Gastroesophageal sphincter (tissue), 4 donors: Measurements from ENCODE around the gene LARGE1. TPM values are rescaled to one million over a fixed set of nuclear protein-coding genes. Genes with fewer than 3 reads are reported as not detected.

ENCODE experiments used
- ATAC-seq: fragments of 150-250 bp; one replicate; pipeline ENCODE4 v1.9.1; 2016; ENCODE audit warnings: mild to moderate bottlenecking, moderate library complexity
- H3K27ac ChIP-seq, 4 donors: fragments of 200-600 bp; sonication (generic) in 3 of 4; 1 replicate in 3 of 4; 2 replicates in 1 of 4; pipeline ENCODE4 v1.5.1; 2016 to 2019
- H3K27me3 ChIP-seq: fragments of 200-600 bp; sonication (generic); one replicate; pipeline ENCODE4 v1.5.1; 2019
- H3K36me3 ChIP-seq, 2 donors: fragments of 200-600 bp; sonication (generic); one replicate each; pipeline ENCODE4 v1.5.1; 2019; ENCODE audit warnings: control low read depth in 1 of 2
- H3K4me1 ChIP-seq, 3 donors: fragments of 200-600 bp; sonication (generic); 1 replicate in 2 of 3; 2 replicates in 1 of 3; pipeline ENCODE4 v1.5.1; 2016 to 2019; ENCODE audit warnings: control low read depth in 2 of 3
- H3K4me3 ChIP-seq, 2 donors: fragments of 200-600 bp; sonication (generic); one replicate each; pipeline ENCODE4 v1.5.1; 2019; ENCODE audit warnings: mild to moderate bottlenecking in 1 of 2, moderate library complexity in 1 of 2
- H3K9me3 ChIP-seq, 3 donors: fragments of 200-600 bp; sonication (generic); one replicate each; pipeline ENCODE4 v1.5.1; 2017 to 2019; ENCODE audit warnings: control low read depth in 2 of 3
- CTCF ChIP-seq, 4 experiments: fragments of 200-600 bp in 2 of 4; fragments of 450-650 bp in 2 of 4; sonication (generic) in 1 of 4; IDR thresholded peaks; one replicate each; pipeline ENCODE4 v1.5.1; 2017 to 2019; ENCODE audit warnings: antibody characterized with exemption in 4 of 4, mild to moderate bottlenecking in 2 of 4, moderate library complexity in 2 of 4
- EP300 ChIP-seq: sonication (generic); formaldehyde crosslinking; IDR thresholded peaks from one replicate; pipeline ENCODE4 v1.6.1; 2017; ENCODE audit warnings: antibody characterized with exemption, mild to moderate bottlenecking
- POLR2A ChIP-seq, 2 donors: fragments of 450-650 bp; IDR thresholded peaks; one replicate each; pipeline ENCODE4 v1.6.1; 2017; ENCODE audit warnings: antibody characterized with exemption in 2 of 2, mild to moderate bottlenecking in 2 of 2, moderate library complexity in 1 of 2
- POLR2AphosphoS5 ChIP-seq: sonication (generic); formaldehyde crosslinking; IDR thresholded peaks from one replicate; pipeline ENCODE4 v1.6.1; 2017; ENCODE audit warnings: antibody characterized with exemption
- WGBS, 2 donors: methylation state at CpG; one replicate each; pipeline ENCODE4 v1.1.5; 2018; ENCODE audit warnings: low coverage in 1 of 2; 5-methylcytosine and 5-hydroxymethylcytosine counted together
- total RNA-seq, 4 donors: library from RNA; depleted of rRNA; stranded (reverse); fragments of >200 nt; gene quantifications; one replicate each; pipeline ENCODE4 v1.1.0, GENCODE V29; 2016

The LARGE1 gene
- total RNA-seq, 4 donors from 2014 or later, result 23.0 to 67.8 (median 48.0) TPM

GRCh38 chr22:33271390-33272161 is 648.7 kb downstream of the LARGE1 start:
- no peak overlapping the region for H3K27ac ChIP-seq

DNA sequence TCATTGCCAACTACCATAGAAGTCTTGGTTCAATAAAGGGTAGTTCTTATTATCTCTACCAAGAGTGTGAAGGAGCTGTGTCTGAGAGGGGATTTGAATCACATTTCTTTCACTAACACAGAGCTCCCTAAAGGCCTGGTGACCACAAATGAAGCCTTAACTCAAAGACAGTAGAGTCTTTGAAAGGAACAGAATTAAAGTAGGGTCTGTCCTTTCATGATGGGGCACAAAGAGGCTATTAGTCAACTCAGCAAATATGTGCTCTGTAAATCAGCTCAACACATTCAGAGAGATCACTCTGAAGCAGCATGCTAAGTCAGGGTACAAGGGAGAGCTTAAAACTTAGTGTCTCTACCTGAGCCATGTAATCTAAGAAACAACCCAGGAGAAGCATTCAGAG is 649.7 kb downstream of the LARGE1 start:
- Histone ChIP-seq H3K4me1 (peaks cover 0 to 12% (median 0%) of the 10 kb centered on the region in 3 donors), H3K4me3 (no peak overlapping the region), H3K36me3 (peaks cover 0 to 23% of the 10 kb centered on the region in 2 donors), H3K9me3 (no peaks in the 10 kb centered on the region), H3K27ac (no peak overlapping the region), H3K27me3 (no peaks in the 10 kb centered on the region)
- ATAC-seq, result no peak
- TF ChIP-seq POLR2AphosphoS5 (no peak), POLR2A (IDR thresholded peaks at IDR 0.05) (no peak)

More at GRCh38 chr22:33271390-33272161, 648.7 kb downstream of the LARGE1 start:
- H3K9me3 ChIP-seq, result no peaks in the 10 kb centered on the region
- no peak for ATAC-seq
- 58 to 81% methylated on average over 3 to 5 of the region's 6 CpGs for whole genome bisulfite sequencing, 2 donors
- H3K27me3 ChIP-seq, result no peaks in the 10 kb centered on the region
- H3K4me3 ChIP-seq, result no peak overlapping the region
- TF ChIP-seq EP300 (no peak), POLR2AphosphoS5 (no peak), POLR2A (IDR thresholded peaks at IDR 0.05) (no peak), CTCF (IDR thresholded peaks at IDR 0.05) (no peak)
- H3K36me3 ChIP-seq, result peaks cover 0 to 27% of the 10 kb centered on the region in 2 donors
- peaks cover 0 to 12% (median 0%) of the 10 kb centered on the region in 3 donors for H3K4me1 ChIP-seq

DNA sequence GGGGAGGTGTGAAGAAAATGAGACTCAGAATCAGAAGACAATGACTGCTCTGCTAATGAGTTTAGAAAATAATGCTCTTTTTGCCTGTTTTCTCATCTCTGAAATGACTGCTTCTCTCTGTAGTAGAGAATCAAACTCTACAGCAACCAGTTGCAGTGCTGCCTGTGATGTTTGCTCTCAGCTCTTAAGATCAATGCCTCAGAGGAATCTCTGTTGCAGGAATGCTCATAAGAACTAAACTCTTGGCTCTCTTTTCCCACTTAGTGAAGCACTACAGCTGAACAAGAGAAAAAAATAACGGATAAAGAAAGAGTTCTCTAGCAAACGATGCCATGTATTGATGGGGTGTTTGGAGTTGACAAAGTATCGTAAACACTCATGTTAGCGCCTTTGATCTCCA is 658.6 kb downstream of the LARGE1 start:
- Histone ChIP-seq H3K36me3 (no peaks in the 10 kb centered on the region), H3K9me3 (no peaks in the 10 kb centered on the region), H3K4me3 (no peak overlapping the region), H3K27ac (no peak overlapping the region), H3K4me1 (no peaks in the 10 kb centered on the region), H3K27me3 (peaks cover 39% of the 10 kb centered on the region)
- 51 to 62% methylated on average over 4 of the region's 4 CpGs for WGBS, 2 donors
- TF ChIP-seq POLR2AphosphoS5 (no peak), CTCF (IDR thresholded peaks at IDR 0.05) (no peak), EP300 (no peak), POLR2A (IDR thresholded peaks at IDR 0.05) (no peak)
- ATAC-seq, result no peak

DNA sequence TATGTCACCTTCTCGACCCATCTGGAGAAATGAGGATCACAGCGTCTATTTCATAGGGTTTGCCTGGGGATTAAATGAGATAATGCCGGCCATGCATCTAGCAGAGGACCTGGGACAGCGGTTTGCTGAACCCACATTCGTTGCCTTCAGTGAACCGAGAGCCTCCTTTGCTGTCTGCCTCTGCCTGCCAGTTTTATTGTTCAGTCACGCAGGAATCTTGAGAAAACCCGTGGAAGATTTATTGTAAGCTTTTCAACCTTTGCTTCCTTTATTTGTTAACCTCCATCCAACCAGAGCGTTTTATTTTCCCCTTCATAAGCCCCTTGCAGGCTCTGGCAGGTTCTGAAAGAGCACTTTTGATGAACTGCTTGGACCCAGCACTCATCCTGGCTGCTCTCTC is 659.8 kb downstream of the LARGE1 start:
- H3K4me3 ChIP-seq, result no peak overlapping the region
- no peaks in the 10 kb centered on the region for H3K4me1 ChIP-seq
- H3K9me3 ChIP-seq, result no peaks in the 10 kb centered on the region
- peaks cover 39% of the 10 kb centered on the region for H3K27me3 ChIP-seq
- TF ChIP-seq EP300 (no peak), POLR2A (IDR thresholded peaks at IDR 0.05) (no peak), POLR2AphosphoS5 (no peak), CTCF (IDR thresholded peaks at IDR 0.05) (no peak)
- no peaks in the 10 kb centered on the region for H3K36me3 ChIP-seq
- WGBS, 2 donors, result 63 to 65% methylated on average over 8 to 9 of the region's 9 CpGs
- no peak overlapping the region for H3K27ac ChIP-seq
- ATAC-seq, result no peak

- TF ChIP-seq EP300, result no peak
- no peak for TF ChIP-seq CTCF (IDR thresholded peaks at IDR 0.05)
- TF ChIP-seq POLR2A (IDR thresholded peaks at IDR 0.05), result no peak
- no peak for TF ChIP-seq POLR2AphosphoS5
- Histone ChIP-seq H3K4me1 (no peaks in the 10 kb centered on the region), H3K36me3 (no peaks in the 10 kb centered on the region), H3K9me3 (no peaks in the 10 kb centered on the region), H3K27me3 (peaks cover 35% of the 10 kb centered on the region), H3K4me3 (no peak overlapping the region), H3K27ac (no peak overlapping the region)
- 17 to 19% methylated on average over 4 of the region's 4 CpGs for WGBS, 2 donors
- no peak for ATAC-seq
Observed at GRCh38 chr22:33255791-33256190, 664.5 kb downstream of the LARGE1 start.
